GM23248 (cell line): ENCODE results near the gene DCLRE1B.

Experiments used
- EZH2 ChIP-seq: fragments of 200-600 bp; sonication (generic); IDR thresholded peaks from 2 replicates; pipeline ENCODE4 v1.6.1; 2018; ENCODE audit warnings: antibody characterized with exemption, mild to moderate bottlenecking; ENCODE audit not compliant: insufficient read depth, poor library complexity, severe bottlenecking
- EZH2phosphoT487 ChIP-seq: fragments of 200-600 bp; sonication (generic); IDR thresholded peaks from 2 replicates; pipeline ENCODE4 v1.6.1; 2018; ENCODE audit warnings: antibody characterized with exemption, moderate library complexity, mild to moderate bottlenecking, low read depth; ENCODE audit not compliant: insufficient read depth

DNA sequence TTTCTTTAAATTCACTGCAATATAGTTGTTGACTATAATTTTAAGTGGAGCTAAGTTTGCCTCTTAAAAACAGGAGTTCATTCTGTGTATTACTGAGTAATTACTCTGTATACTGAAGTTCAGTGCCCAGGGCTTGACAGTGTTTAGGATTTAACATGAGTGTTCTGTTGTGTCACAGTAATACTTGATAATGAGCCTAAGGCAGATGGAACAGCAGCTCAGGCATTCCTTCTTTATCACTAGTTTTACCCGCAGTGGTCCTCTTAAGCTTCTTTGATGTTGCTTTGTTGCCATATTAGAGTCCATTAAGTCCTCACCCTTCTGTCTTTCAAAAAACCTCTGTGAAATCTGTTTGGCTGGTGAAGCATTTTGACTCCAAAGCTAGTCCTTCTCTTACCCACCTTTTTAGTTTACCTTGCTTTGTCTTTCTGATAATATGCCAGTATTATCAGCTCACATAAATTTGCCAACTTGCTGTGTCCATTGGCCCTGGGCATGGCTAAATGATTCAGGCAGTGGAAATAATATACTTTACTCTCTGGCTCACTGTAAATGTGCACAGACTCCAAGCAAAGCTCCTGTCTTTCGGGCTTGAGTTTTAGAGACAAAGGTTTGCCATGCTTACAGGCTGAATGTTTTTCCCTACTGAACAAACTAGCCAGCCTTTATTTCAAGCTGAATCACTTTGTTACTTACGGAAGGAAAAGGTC lies 41.7 kb downstream of the DCLRE1B start:
- TF ChIP-seq EZH2 (no peak), EZH2phosphoT487 (no peak)
